Ovary (tissue), 9 donors: ENCODE data around the gene ZNF583. TPM values are rescaled to one million over a fixed set of nuclear protein-coding genes. Genes with fewer than 3 reads are reported as not detected.
A peak's percentile ranks its signal among the peaks of the same experiment; 100 is the strongest.

Experiments
- DNase-seq, 5 donors: peaks; one replicate each; pipeline ENCODE4 v3.0.0-alpha.2; 2019 to 2020
- H3K27ac ChIP-seq, 2 donors: fragments of 200-600 bp; one replicate each; pipeline versions ENCODE4 v1.5.1 to v1.8.0; 2019 to 2022
- H3K27me3 ChIP-seq: fragments of 200-600 bp; one replicate; pipeline ENCODE4 v1.8.0; 2022
- H3K36me3 ChIP-seq: fragments of 200-600 bp; sonication (generic); one replicate; pipeline ENCODE4 v1.5.1; 2019
- H3K4me1 ChIP-seq: one replicate; pipeline ENCODE4 v1.8.1; 2013; ENCODE audit warnings: mild to moderate bottlenecking, moderate library complexity; ENCODE audit not compliant: insufficient read depth
- H3K4me3 ChIP-seq: fragments of 200-600 bp; sonication (generic); one replicate; pipeline ENCODE4 v1.5.1; 2017
- H3K9me3 ChIP-seq, 2 donors: fragments of 200-600 bp in 1 of 2; sonication (generic) in 1 of 2; one replicate each; pipeline versions ENCODE4 v1.5.1 to v1.8.1; 2013 to 2019; ENCODE audit warnings: mild to moderate bottlenecking in 1 of 2, moderate library complexity in 1 of 2
- CTCF ChIP-seq, 3 donors: fragments of 450-650 bp in 2 of 3; fragments of 200-600 bp in 1 of 3; IDR thresholded peaks; one replicate each; pipeline versions ENCODE4 v1.5.1 to v1.8.0; 2016 to 2022; ENCODE audit warnings: antibody characterized with exemption in 3 of 3, mild to moderate bottlenecking in 1 of 3
- EP300 ChIP-seq: sonication (generic); formaldehyde crosslinking; IDR thresholded peaks from one replicate; pipeline ENCODE4 v1.6.1; 2017; ENCODE audit warnings: antibody characterized with exemption
- POLR2A ChIP-seq: fragments of 450-650 bp; IDR thresholded peaks from one replicate; pipeline ENCODE4 v1.6.1; 2017; ENCODE audit warnings: antibody characterized with exemption, mild to moderate bottlenecking, moderate library complexity
- WGBS, 3 donors: extraction: QIAGEN DNeasy Blood & Tissue Kit in 1 of 3; methylation state at CpG; one replicate each; pipeline versions ENCODE4 v1.1.5 to v1.1.7; 2013 to 2017; 5-methylcytosine and 5-hydroxymethylcytosine counted together
- intact Hi-C, 4 donors: fragments of 100-400 bp; cut with DNase I; formaldehyde crosslinking; loops; one replicate each; pipeline versions ENCODE4 v1.11.0 to v1.15.1; 2022 to 2023
- polyA plus RNA-seq, 2 donors: library from polyadenylated mRNA; stranded (reverse); fragments of 200-250 nt in 1 of 2; fragments of 350-450 nt in 1 of 2; fragmentation: Illumina TruSeq in 1 of 2; extraction: RNeasy Lipid Tissue Mini Kit (QIAGEN cat#74804) in 1 of 2; gene quantifications; one replicate each; pipeline ENCODE4 v1.2.3, GENCODE V29; 2013 to 2014
- total RNA-seq, 7 donors: library from RNA; depleted of rRNA in 2 of 7; stranded (reverse); fragments of >200 nt in 2 of 7; fragmentation: NEBNext Ultra II Directional in 3 of 7; extraction: Animal tissue kit (Norgen Biotek cat#: 25700) in 3 of 7; gene quantifications; one replicate each; pipeline versions ENCODE4 v1.1.0 to v1.2.4, GENCODE V29; 2016 to 2023
- donor health status: DM: no; HTN: no; CAD: no; lungs with moderate emphysema.
- donor health status: DM: no; HTN: no; CAD: no.
- donor health status: Bipolar disorder and iron deficiency.
- donor health status: DM: yes; HTN: yes; CAD: no.
- donor health status: DM: no; HTN: no; CAD: no.
- donor health status: DM: yes; HTN: yes; CAD: no.

The ZNF583 gene
- total and polyA plus RNA-seq, 9 donors = 4.0 to 12.5 (median 10.5) TPM

GRCh38 chr19:56367829-56368711 lies 36.1 kb upstream of the ZNF583 start:
- WGBS, 3 donors = 4 to 5% (median 4%) methylated on average over 65 of the region's 65 CpGs
- peak overlapping the region; percentile 78 to 79 for H3K27ac ChIP-seq
- no peaks in the 10 kb centered on the region for H3K27me3 ChIP-seq
- H3K4me3 ChIP-seq = peak overlapping the region; percentile 74
- DNase-seq = peak; percentile 92 to 95 (median 95)
- peaks cover 6% of the 10 kb centered on the region for H3K4me1 ChIP-seq
- intact Hi-C loops = no loop called here
- TF ChIP-seq CTCF (IDR thresholded peaks at IDR 0.05) (peak in 1 of 3 donors; percentile 30), EP300 (no peak), POLR2A (peak; percentile 31)
- H3K9me3 ChIP-seq = peaks cover 0 to 12% of the 10 kb centered on the region in 2 donors
- H3K36me3 ChIP-seq = no peaks in the 10 kb centered on the region

DNA sequence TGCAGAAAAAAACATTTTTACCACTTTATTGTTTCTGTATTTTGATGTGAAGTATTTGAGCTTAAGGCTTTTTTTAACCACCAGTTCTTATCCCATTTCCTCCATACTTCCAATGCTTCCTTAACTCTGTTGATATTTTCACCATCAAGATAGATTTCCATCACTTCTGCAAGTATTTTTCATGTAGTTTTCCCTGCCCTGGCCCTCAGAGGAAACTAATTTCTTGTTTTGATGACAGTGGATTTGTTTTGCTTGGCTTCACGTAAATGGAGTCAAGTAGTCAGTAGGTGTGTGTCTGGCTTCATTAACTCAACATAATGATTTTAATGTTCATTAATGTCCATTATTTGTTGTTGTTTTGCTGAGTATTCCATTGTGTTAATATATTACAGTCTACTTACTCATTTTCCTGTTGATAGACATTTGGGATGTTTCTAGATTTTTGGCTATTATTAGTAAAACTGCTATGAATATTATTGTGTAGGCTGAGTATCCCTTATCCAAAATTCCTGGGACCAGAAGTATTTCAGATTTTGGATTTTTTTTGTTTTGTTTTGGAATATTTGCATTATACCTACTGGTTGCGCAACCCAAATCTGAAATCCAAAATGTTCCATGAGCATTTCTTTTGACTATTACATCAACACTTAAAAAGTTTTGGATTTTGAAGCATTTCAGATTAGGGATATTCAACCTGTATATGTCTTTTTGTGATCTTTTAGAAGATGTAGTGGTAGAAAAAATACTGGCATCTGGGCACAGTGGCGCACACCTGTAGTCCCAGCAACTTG lies 34.1 kb upstream of the ZNF583 start:
- Histone ChIP-seq H3K4me3 (no peak overlapping the region), H3K36me3 (no peaks in the 10 kb centered on the region), H3K9me3 (peaks cover 0 to 17% of the 10 kb centered on the region in 2 donors), H3K27ac (no peak overlapping the region), H3K4me1 (peaks cover 6% of the 10 kb centered on the region), H3K27me3 (no peaks in the 10 kb centered on the region)
- no peak for TF ChIP-seq CTCF (IDR thresholded peaks at IDR 0.05)
- no peak for TF ChIP-seq EP300
- TF ChIP-seq POLR2A = no peak
- 97 to 98% (median 98%) methylated on average over 3 of the region's 3 CpGs for WGBS, 3 donors
- no peak for DNase-seq
- intact Hi-C loops = no loop called here

DNA sequence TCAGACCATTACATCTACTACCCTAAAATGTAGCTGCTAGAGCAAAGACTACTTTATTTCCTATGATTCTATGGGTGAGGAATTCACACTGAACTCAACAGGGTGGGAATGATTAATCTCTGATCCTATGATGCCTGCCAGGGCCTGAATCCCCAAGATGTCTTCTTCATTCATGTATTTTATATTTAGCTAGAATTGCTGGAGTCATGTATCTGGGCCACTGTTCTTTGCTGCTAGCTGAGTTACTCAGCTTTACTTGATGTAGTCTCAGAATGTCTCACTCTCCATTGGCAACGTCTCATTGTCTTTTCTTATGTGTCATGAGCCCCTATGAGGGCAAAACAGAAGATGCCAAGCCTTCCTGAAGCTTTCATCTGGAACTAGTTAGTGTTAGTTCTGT lies 31.9 kb upstream of the ZNF583 start:
- no peak for DNase-seq
- peaks cover 0 to 26% of the 10 kb centered on the region in 2 donors for H3K9me3 ChIP-seq
- H3K27ac ChIP-seq = no peak overlapping the region
- no peaks in the 10 kb centered on the region for H3K36me3 ChIP-seq
- intact Hi-C loops = no loop called here
- 95 to 98% (median 95%) methylated on average over 1 of the region's 1 CpG for WGBS, 3 donors
- peaks cover 6% of the 10 kb centered on the region for H3K4me1 ChIP-seq
- H3K4me3 ChIP-seq = no peak overlapping the region
- H3K27me3 ChIP-seq = no peaks in the 10 kb centered on the region
- TF ChIP-seq CTCF (IDR thresholded peaks at IDR 0.05) (no peak), EP300 (no peak), POLR2A (no peak)

- TF ChIP-seq CTCF (IDR thresholded peaks at IDR 0.05) (no peak), POLR2A (no peak), EP300 (no peak)
- H3K4me3 ChIP-seq = no peak overlapping the region
- WGBS, 3 donors = 92 to 95% (median 94%) methylated on average over 11 of the region's 11 CpGs
- H3K27ac ChIP-seq = no peak overlapping the region
- H3K4me1 ChIP-seq = no peaks in the 10 kb centered on the region
- no peak for DNase-seq
- H3K36me3 ChIP-seq = no peaks in the 10 kb centered on the region
- no peaks in the 10 kb centered on the region for H3K27me3 ChIP-seq
- H3K9me3 ChIP-seq = peaks cover 0 to 29% of the 10 kb centered on the region in 2 donors
- intact Hi-C loops = no loop called here
These were observed 26.8 kb upstream of the ZNF583 start for GRCh38 chr19:56377105-56377924.
